ENCODE measurements around the gene RNF38. TPM values are rescaled to one million over a fixed set of nuclear protein-coding genes. Genes with fewer than 3 reads are reported as not detected.

RNF38 gene
- total and polyA plus RNA-seq, 2 experiments from 2014 or later = 13.7 to 61.9 TPM

DNA sequence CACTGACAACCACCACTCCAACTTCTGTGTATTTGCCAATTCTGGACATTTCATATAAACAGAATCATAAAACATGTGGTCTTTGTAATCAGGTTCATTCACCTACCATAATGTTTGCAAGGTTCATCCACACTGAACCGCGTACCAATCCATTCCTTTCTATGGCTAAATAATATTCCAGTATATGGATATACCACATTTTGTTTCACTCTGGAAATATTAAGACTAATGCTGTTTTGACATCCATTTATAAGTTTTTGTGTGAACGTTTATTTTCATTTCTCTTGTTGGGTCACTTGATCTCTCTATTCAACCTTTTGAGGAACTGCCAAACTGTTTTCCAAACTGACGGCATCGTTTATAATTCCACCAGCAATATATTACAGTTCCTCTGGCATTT, 26.3 kb upstream of the RNF38 start:
- H3K36me3 ChIP-seq (ENCODE audit: insufficient read depth) = no peaks in the 10 kb centered on the region; the same call in 1 of the 2 replicates
- no peaks in the 10 kb centered on the region for H3F3A ChIP-seq (replicated peaks; ENCODE audit: low read depth)
- no peak overlapping the region for H3K4me2 ChIP-seq
- 0 out of 2 replicates have a peak overlapping the region, but pooled peaks have one; percentile 46 for H3K27ac ChIP-seq (ENCODE audit: low read depth)
- Mint-ChIP-seq H3K27ac (no peak overlapping the region), H3K4me1 (peaks cover 9% of the 10 kb centered on the region), H3K4me3 (no peak overlapping the region), H3K36me3 (ENCODE audit: low read depth) (peaks cover 25% of the 10 kb centered on the region; the same call in 2 of the 3 replicates), H3K9me3 (peaks cover 4% of the 10 kb centered on the region; the same call in 1 of the 3 replicates), H3K27me3 (ENCODE audit: insufficient read depth, low read depth, poor library complexity) (no peaks in the 10 kb centered on the region)
- H3K27me3 ChIP-seq (ENCODE audit: insufficient read depth) = no peaks in the 10 kb centered on the region
- no peak overlapping the region for H2AFZ ChIP-seq
- H3K4me3 ChIP-seq = no peak overlapping the region
- TF ChIP-seq POLR2AphosphoS5 (IDR thresholded peaks at IDR 0.05; ENCODE audit: low read depth) = no peak
- no peak for TF ChIP-seq STAT1 (IDR thresholded peaks at IDR 0.05; ENCODE audit: unreplicated experiment)
- TF ChIP-seq CREB1 (CRISPR knock-in tag; IDR thresholded peaks at IDR 0.05; ENCODE audit: low read depth) = no peak
- TF ChIP-seq, protein P1, sequence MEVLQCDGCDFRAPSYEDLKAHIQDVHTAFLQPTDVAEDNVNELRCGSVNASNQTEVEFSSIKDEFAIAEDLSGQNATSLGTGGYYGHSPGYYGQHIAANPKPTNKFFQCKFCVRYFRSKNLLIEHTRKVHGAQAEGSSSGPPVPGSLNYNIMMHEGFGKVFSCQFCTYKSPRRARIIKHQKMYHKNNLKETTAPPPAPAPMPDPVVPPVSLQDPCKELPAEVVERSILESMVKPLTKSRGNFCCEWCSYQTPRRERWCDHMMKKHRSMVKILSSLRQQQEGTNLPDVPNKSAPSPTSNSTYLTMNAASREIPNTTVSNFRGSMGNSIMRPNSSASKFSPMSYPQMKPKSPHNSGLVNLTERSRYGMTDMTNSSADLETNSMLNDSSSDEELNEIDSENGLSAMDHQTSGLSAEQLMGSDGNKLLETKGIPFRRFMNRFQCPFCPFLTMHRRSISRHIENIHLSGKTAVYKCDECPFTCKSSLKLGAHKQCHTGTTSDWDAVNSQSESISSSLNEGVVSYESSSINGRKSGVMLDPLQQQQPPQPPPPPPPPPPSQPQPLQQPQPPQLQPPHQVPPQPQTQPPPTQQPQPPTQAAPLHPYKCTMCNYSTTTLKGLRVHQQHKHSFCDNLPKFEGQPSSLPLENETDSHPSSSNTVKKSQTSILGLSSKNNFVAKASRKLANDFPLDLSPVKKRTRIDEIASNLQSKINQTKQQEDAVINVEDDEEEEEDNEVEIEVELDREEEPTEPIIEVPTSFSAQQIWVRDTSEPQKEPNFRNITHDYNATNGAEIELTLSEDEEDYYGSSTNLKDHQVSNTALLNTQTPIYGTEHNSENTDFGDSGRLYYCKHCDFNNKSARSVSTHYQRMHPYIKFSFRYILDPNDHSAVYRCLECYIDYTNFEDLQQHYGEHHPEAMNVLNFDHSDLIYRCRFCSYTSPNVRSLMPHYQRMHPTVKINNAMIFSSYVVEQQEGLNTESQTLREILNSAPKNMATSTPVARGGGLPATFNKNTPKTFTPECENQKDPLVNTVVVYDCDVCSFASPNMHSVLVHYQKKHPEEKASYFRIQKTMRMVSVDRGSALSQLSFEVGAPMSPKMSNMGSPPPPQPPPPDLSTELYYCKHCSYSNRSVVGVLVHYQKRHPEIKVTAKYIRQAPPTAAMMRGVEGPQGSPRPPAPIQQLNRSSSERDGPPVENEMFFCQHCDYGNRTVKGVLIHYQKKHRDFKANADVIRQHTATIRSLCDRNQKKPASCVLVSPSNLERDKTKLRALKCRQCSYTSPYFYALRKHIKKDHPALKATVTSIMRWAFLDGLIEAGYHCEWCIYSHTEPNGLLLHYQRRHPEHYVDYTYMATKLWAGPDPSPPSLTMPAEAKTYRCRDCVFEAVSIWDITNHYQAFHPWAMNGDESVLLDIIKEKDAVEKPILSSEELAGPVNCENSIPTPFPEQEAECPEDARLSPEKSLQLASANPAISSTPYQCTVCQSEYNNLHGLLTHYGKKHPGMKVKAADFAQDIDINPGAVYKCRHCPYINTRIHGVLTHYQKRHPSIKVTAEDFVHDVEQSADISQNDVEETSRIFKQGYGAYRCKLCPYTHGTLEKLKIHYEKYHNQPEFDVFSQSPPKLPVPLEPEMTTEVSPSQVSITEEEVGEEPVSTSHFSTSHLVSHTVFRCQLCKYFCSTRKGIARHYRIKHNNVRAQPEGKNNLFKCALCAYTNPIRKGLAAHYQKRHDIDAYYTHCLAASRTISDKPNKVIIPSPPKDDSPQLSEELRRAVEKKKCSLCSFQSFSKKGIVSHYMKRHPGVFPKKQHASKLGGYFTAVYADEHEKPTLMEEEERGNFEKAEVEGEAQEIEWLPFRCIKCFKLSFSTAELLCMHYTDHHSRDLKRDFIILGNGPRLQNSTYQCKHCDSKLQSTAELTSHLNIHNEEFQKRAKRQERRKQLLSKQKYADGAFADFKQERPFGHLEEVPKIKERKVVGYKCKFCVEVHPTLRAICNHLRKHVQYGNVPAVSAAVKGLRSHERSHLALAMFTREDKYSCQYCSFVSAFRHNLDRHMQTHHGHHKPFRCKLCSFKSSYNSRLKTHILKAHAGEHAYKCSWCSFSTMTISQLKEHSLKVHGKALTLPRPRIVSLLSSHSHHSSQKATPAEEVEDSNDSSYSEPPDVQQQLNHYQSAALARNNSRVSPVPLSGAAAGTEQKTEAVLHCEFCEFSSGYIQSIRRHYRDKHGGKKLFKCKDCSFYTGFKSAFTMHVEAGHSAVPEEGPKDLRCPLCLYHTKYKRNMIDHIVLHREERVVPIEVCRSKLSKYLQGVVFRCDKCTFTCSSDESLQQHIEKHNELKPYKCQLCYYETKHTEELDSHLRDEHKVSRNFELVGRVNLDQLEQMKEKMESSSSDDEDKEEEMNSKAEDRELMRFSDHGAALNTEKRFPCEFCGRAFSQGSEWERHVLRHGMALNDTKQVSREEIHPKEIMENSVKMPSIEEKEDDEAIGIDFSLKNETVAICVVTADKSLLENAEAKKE (CRISPR knock-in tag; IDR thresholded peaks at IDR 0.05) = no peak
- no peaks in the 10 kb centered on the region for H3K9me2 ChIP-seq (ENCODE audit: insufficient read depth)
- ATAC-seq (no peak), DNase-seq (ENCODE audit: low spot score) (no peak)
- peaks cover 13% of the 10 kb centered on the region for H3K4me1 ChIP-seq (ENCODE audit: insufficient read depth)
- peaks cover 35% of the 10 kb centered on the region for H4K20me1 ChIP-seq (replicated peaks; ENCODE audit: insufficient read depth)
- H3K79me2 ChIP-seq (replicated peaks; ENCODE audit: insufficient read depth) = peaks cover 96% of the 10 kb centered on the region

DNA sequence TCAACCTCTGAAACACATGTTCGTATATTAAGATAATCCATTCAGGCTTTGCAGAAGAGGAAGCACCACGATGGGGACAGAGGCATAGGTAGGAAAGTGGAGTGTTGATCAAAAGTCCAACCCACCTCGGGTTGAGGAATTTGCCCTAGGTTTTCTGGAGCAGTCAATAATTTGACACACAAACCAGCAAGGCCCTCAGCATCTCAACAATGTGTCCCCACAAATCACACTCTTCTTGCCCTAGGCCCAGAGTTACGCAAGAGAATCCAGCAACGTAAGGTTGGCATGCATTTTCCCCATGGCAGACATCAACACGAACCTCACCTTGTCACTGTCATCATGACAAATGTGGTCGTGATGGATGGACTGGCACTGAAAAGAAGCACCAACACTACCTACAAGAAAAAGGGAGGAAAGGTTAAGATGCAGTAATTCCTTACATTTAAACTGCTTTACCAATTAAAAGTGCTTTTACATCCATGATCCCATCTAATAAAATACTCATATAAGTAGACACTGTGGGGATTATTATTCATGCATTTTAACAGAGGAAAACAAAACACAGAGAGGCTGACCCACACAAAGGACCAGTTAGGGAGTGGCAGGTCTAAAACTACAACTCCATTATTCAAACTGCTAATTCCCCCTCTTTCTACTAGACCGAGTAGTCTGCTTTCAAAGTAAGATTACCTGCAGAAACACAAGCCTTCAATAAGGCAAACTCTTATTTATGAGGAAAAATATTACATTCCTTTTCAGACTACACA, 24.4 kb upstream of the RNF38 start:
- Mint-ChIP-seq H3K27ac (no peak overlapping the region), H3K36me3 (ENCODE audit: low read depth) (peaks cover 27% of the 10 kb centered on the region), H3K27me3 (ENCODE audit: insufficient read depth, low read depth, poor library complexity) (no peaks in the 10 kb centered on the region), H3K9me3 (peaks cover 4% of the 10 kb centered on the region; the same call in 1 of the 3 replicates), H3K4me3 (no peak overlapping the region), H3K4me1 (no peaks in the 10 kb centered on the region)
- H2AFZ ChIP-seq = no peak overlapping the region
- H3K27me3 ChIP-seq (ENCODE audit: insufficient read depth) = no peaks in the 10 kb centered on the region
- H3K27ac ChIP-seq (ENCODE audit: low read depth) = no peak overlapping the region
- H3K36me3 ChIP-seq (ENCODE audit: insufficient read depth) = no peaks in the 10 kb centered on the region
- peaks cover 33% of the 10 kb centered on the region for H4K20me1 ChIP-seq (replicated peaks; ENCODE audit: insufficient read depth)
- no peak overlapping the region for H3K4me2 ChIP-seq
- peaks cover 94% of the 10 kb centered on the region for H3K79me2 ChIP-seq (replicated peaks; ENCODE audit: insufficient read depth)
- H3K9me2 ChIP-seq (ENCODE audit: insufficient read depth) = no peaks in the 10 kb centered on the region
- ATAC-seq (no peak), DNase-seq (ENCODE audit: low spot score) (no peak)
- H3F3A ChIP-seq (replicated peaks; ENCODE audit: low read depth) = no peaks in the 10 kb centered on the region
- H3K4me3 ChIP-seq = no peak overlapping the region
- no peaks in the 10 kb centered on the region for H3K4me1 ChIP-seq (ENCODE audit: insufficient read depth)
- TF ChIP-seq ZNF114 (CRISPR knock-in tag; IDR thresholded peaks at IDR 0.05) = no peak
- TF ChIP-seq, protein P2, sequence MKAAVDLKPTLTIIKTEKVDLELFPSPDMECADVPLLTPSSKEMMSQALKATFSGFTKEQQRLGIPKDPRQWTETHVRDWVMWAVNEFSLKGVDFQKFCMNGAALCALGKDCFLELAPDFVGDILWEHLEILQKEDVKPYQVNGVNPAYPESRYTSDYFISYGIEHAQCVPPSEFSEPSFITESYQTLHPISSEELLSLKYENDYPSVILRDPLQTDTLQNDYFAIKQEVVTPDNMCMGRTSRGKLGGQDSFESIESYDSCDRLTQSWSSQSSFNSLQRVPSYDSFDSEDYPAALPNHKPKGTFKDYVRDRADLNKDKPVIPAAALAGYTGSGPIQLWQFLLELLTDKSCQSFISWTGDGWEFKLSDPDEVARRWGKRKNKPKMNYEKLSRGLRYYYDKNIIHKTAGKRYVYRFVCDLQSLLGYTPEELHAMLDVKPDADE (IDR thresholded peaks at IDR 0.05) = no peak

All from GM23338 (cell line).